ENCODE results near the gene PLPPR3. TPM values are rescaled to one million over a fixed set of nuclear protein-coding genes. Genes with fewer than 3 reads are reported as not detected.
"Not testable (repeated sequence)": the region's sequence is repeated elsewhere in the genome, so short reads cannot be mapped to it uniquely, and the experiment has no call there.

The PLPPR3 gene
- total RNA-seq, 4 donors from 2014 or later: not detected

GRCh38 chr19:850979-851335 lies 29.2 kb upstream of the PLPPR3 start:
- no peak for ATAC-seq
- Histone ChIP-seq H3K4me1 (peaks cover 0 to 6% of the 10 kb centered on the region in 2 donors), H3K4me3 (peak overlapping the region in 1 of 4 donors; percentile 17), H3K27ac (peak overlapping the region; percentile 59 to 79 (median 72)), H3K36me3 (no peaks in the 10 kb centered on the region), H3K27me3 (peaks cover 58 to 66% (median 58%) of the 10 kb centered on the region in 3 donors), H3K9me3 (no peaks in the 10 kb centered on the region)
- TF ChIP-seq POLR2A (IDR thresholded peaks at IDR 0.05) (no peak), CTCF (IDR thresholded peaks at IDR 0.05 in 4 of 5, conservative IDR thresholded peaks at IDR 0.05 in 1 of 5) (no peak)
- in situ Hi-C loops (cut with MboI; ENCODE audit: low sequenced_read_pairs in 4 of 4) (loop anchor here in 1 of 4 donors (25.0 kb wide), 1 partner anchor 136 kb away; the partner anchor contains the start of gene WDR18), intact Hi-C loops (cut with DNase I; ENCODE audit: low total_unique reads) (no loop called here)
- DNase-seq: no peak

- no peaks in the 10 kb centered on the region for H3K36me3 ChIP-seq
- H3K27me3 ChIP-seq: peaks cover 58 to 66% (median 58%) of the 10 kb centered on the region in 3 donors
- intact Hi-C loops (cut with DNase I; ENCODE audit: low total_unique reads): no loop called here
- peak overlapping the region in 1 of 4 donors; percentile 17 for H3K4me3 ChIP-seq
- H3K4me1 ChIP-seq: peaks cover 0 to 6% of the 10 kb centered on the region in 2 donors
- TF ChIP-seq POLR2A (IDR thresholded peaks at IDR 0.05) (no peak), CTCF (IDR thresholded peaks at IDR 0.05 in 4 of 5, conservative IDR thresholded peaks at IDR 0.05 in 1 of 5) (no peak)
- in situ Hi-C loops (cut with MboI; ENCODE audit: low sequenced_read_pairs in 4 of 4): loop anchor here in 1 of 4 donors (25.0 kb wide), 1 partner anchor 137 kb away; the partner anchor contains the start of gene WDR18
- peak overlapping the region; percentile 59 to 79 (median 72) for H3K27ac ChIP-seq
- ATAC-seq (peak; percentile 89 to 90), DNase-seq (peak; percentile 74 to 86)
- no peaks in the 10 kb centered on the region for H3K9me3 ChIP-seq
Observed at GRCh38 chr19:850221-850978, 28.6 kb upstream of the PLPPR3 start.

- DNase-seq; intact Hi-C loops (cut with DNase I; ENCODE audit: low total_unique reads); H3K9me3 ChIP-seq; H3K36me3 ChIP-seq; H3K4me1 ChIP-seq; ATAC-seq; in situ Hi-C loops (cut with MboI; ENCODE audit: low sequenced_read_pairs in 4 of 4); H3K4me3 ChIP-seq; H3K27ac ChIP-seq: not testable (repeated sequence)
- peaks cover 59 to 64% (median 64%) of the 10 kb centered on the region in 3 donors for H3K27me3 ChIP-seq
Observed at GRCh38 chr19:849195-849594, 27.4 kb upstream of the PLPPR3 start.

GRCh38 chr19:848386-848921 lies 26.7 kb upstream of the PLPPR3 start:
- Histone ChIP-seq H3K9me3 (no peaks in the 10 kb centered on the region), H3K4me1 (peaks cover 0 to 11% of the 10 kb centered on the region in 2 donors), H3K4me3 (no peak overlapping the region), H3K36me3 (no peaks in the 10 kb centered on the region), H3K27ac (no peak overlapping the region), H3K27me3 (peaks cover 60 to 70% (median 65%) of the 10 kb centered on the region in 3 donors)
- DNase-seq: no peak
- intact Hi-C loops (cut with DNase I; ENCODE audit: low total_unique reads) (no loop called here), in situ Hi-C loops (cut with MboI; ENCODE audit: low sequenced_read_pairs in 4 of 4) (no loop called here)
- no peak for TF ChIP-seq CTCF (IDR thresholded peaks at IDR 0.05 in 4 of 5, conservative IDR thresholded peaks at IDR 0.05 in 1 of 5)
- no peak for TF ChIP-seq POLR2A (IDR thresholded peaks at IDR 0.05)
- ATAC-seq: no peak

All from gastrocnemius medialis (tissue), 4 donors.